Spleen (tissue), 11 donors: ENCODE data around the gene NPPC. TPM values are rescaled to one million over a fixed set of nuclear protein-coding genes. Genes with fewer than 3 reads are reported as not detected.

Experiments
- DNase-seq: peaks from one replicate; pipeline ENCODE4 v3.0.0-alpha.2; 2020
- H3K27ac ChIP-seq, 8 donors: fragments of 200-600 bp; sonication (generic) in 7 of 8; 1 replicate in 4 of 8; 2 replicates in 4 of 8; pipeline versions ENCODE4 v1.5.0 to v1.8.0; 2016 to 2021; ENCODE audit warnings: inconsistent platforms in 4 of 8, mild to moderate bottlenecking in 4 of 8, moderate library complexity in 1 of 8
- H3K27me3 ChIP-seq, 7 donors: fragments of 200-600 bp; sonication (generic) in 6 of 7; replicated peaks in 1 of 7; 1 replicate in 4 of 7; 2 replicates in 3 of 7; pipeline versions ENCODE4 v1.5.0 to v1.8.0; 2016 to 2021; ENCODE audit warnings: inconsistent platforms in 3 of 7, mild to moderate bottlenecking in 1 of 7
- H3K36me3 ChIP-seq, 6 donors: fragments of 200-600 bp; sonication (generic) in 5 of 6; 1 replicate in 4 of 6; 2 replicates in 2 of 6; pipeline versions ENCODE4 v1.5.0 to v1.8.0; 2016 to 2021; ENCODE audit warnings: inconsistent platforms in 2 of 6
- H3K4me1 ChIP-seq, 6 donors: fragments of 200-600 bp; sonication (generic) in 5 of 6; 1 replicate in 3 of 6; 2 replicates in 3 of 6; pipeline versions ENCODE4 v1.5.0 to v1.8.0; 2016 to 2021; ENCODE audit warnings: inconsistent platforms in 3 of 6
- H3K4me3 ChIP-seq, 8 donors: fragments of 200-600 bp; sonication (generic) in 7 of 8; 1 replicate in 4 of 8; 2 replicates in 4 of 8; pipeline versions ENCODE4 v1.5.0 to v1.8.0; 2016 to 2021; ENCODE audit warnings: inconsistent platforms in 4 of 8, mild to moderate bottlenecking in 4 of 8, moderate library complexity in 2 of 8
- H3K9me3 ChIP-seq, 8 donors: fragments of 200-600 bp; sonication (generic) in 7 of 8; 1 replicate in 4 of 8; 2 replicates in 4 of 8; pipeline versions ENCODE4 v1.5.0 to v1.8.0; 2016 to 2021; ENCODE audit warnings: inconsistent platforms in 4 of 8
- CTCF ChIP-seq, 11 experiments: fragments of 200-600 bp in 7 of 11; fragments of 450-650 bp in 4 of 11; sonication (generic) in 4 of 11; IDR thresholded peaks in 8 of 11; conservative IDR thresholded peaks in 3 of 11; 1 replicate in 7 of 11; 2 replicates in 4 of 11; pipeline versions ENCODE4 v1.4.0 to v1.8.0; 2016 to 2021; ENCODE audit warnings: antibody characterized with exemption in 11 of 11, inconsistent platforms in 4 of 11, mild to moderate bottlenecking in 1 of 11
- POLR2A ChIP-seq, 3 donors: fragments of 450-650 bp; IDR thresholded peaks; one replicate each; pipeline ENCODE4 v1.5.1; 2017; ENCODE audit warnings: antibody characterized with exemption in 3 of 3, mild to moderate bottlenecking in 1 of 3
- POLR2AphosphoS5 ChIP-seq, 3 donors: sonication (generic); formaldehyde crosslinking; IDR thresholded peaks; one replicate each; pipeline ENCODE4 v1.5.1; 2017; ENCODE audit warnings: antibody characterized with exemption in 3 of 3
- WGBS, 5 donors: extraction: QIAGEN DNeasy Blood & Tissue Kit in 3 of 5; methylation state at CpG; one replicate each; pipeline versions ENCODE4 v1.1.5 to v1.1.7; 2013 to 2018; 5-methylcytosine and 5-hydroxymethylcytosine counted together
- intact Hi-C: fragments of 100-400 bp; cut with DNase I; formaldehyde crosslinking; loops from one replicate; pipeline ENCODE4 v1.15.0; 2023; ENCODE audit warnings: low total_unique reads
- polyA plus RNA-seq, 3 donors: library from polyadenylated mRNA; stranded (reverse); fragments of 200-250 nt; gene quantifications; one replicate each; pipeline ENCODE4 v1.2.1, GENCODE V29; 2013
- total RNA-seq, 7 donors: library from RNA; depleted of rRNA in 3 of 7; stranded (reverse); fragments of >200 nt in 3 of 7; fragmentation: NEBNext Ultra II Directional in 4 of 7; extraction: Animal tissue kit (Norgen Biotek cat#: 25700) in 4 of 7; gene quantifications; one replicate each; pipeline versions ENCODE4 v1.1.0 to v1.2.1, GENCODE V29; 2016 to 2021
- donor health status: healthy with polysubstance abuse.
- donor health status: DM: no; HTN: no; CAD: no; lungs with moderate emphysema.
- donor health status: DM: no; HTN: no; CAD: no.
- donor health status: Bipolar disorder and iron deficiency.
- donor health status: healthy.
- donor health status: DM: no; HTN: no; CAD: no.
- donor health status: DM: yes; HTN: yes; CAD: no.

The NPPC gene
- total and polyA plus RNA-seq, 10 donors = 0.10 to 2.2 (median 0.84) TPM; not detected in 6

GRCh38 chr2:231909631-231910030, 16.6 kb downstream of the NPPC start:
- Histone ChIP-seq H3K27me3 (peaks cover 0 to 26% (median 0%) of the 10 kb centered on the region in 7 donors), H3K4me3 (no peak overlapping the region), H3K9me3 (no peaks in the 10 kb centered on the region), H3K4me1 (no peaks in the 10 kb centered on the region), H3K27ac (no peak overlapping the region), H3K36me3 (no peaks in the 10 kb centered on the region)
- no peak for TF ChIP-seq POLR2A (IDR thresholded peaks at IDR 0.05)
- TF ChIP-seq POLR2AphosphoS5 (IDR thresholded peaks at IDR 0.05) = no peak
- TF ChIP-seq CTCF (IDR thresholded peaks at IDR 0.05 in 8 of 11, conservative IDR thresholded peaks at IDR 0.05 in 3 of 11) = no peak
- no peak for DNase-seq
- 26 to 58% (median 33%) methylated on average over 5 of the region's 5 CpGs for WGBS, 5 donors
- intact Hi-C loops = loop anchor here (5.0 kb wide), 2 partner anchors 418 to 528 kb away; no protein-coding TSS in a partner anchor

DNA sequence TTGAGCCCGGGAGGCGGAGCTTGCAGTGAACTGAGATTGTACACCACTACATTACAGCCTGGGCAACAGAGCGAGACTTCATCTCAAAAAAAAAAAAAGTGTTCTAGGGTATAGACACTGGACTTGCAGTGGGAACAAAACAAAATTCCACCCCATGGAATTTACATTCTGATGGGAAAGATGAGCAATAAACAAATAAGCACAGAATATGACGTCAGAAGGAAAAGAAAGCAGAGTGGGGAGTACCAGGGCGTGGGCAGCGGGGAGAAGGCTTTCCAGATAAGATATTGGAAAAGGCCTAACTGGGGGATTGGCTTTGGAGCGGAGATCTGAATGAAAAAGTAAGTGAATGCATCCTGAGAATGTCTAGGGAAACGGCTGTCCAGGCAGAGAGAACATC, 17.6 kb downstream of the NPPC start:
- H3K27ac ChIP-seq = no peak overlapping the region
- WGBS, 5 donors = 84 to 98% (median 94%) methylated on average over 8 of the region's 8 CpGs
- TF ChIP-seq POLR2AphosphoS5 (IDR thresholded peaks at IDR 0.05) = no peak
- no peak for TF ChIP-seq POLR2A (IDR thresholded peaks at IDR 0.05)
- TF ChIP-seq CTCF (IDR thresholded peaks at IDR 0.05 in 8 of 11, conservative IDR thresholded peaks at IDR 0.05 in 3 of 11) = no peak
- H3K4me1 ChIP-seq = no peaks in the 10 kb centered on the region
- intact Hi-C loops = loop anchor here (5.0 kb wide), 2 partner anchors 419 to 529 kb away; no protein-coding TSS in a partner anchor
- no peaks in the 10 kb centered on the region for H3K9me3 ChIP-seq
- H3K27me3 ChIP-seq = peaks cover 0 to 23% (median 0%) of the 10 kb centered on the region in 7 donors
- H3K36me3 ChIP-seq = no peaks in the 10 kb centered on the region
- H3K4me3 ChIP-seq = no peak overlapping the region
- DNase-seq = no peak

DNA sequence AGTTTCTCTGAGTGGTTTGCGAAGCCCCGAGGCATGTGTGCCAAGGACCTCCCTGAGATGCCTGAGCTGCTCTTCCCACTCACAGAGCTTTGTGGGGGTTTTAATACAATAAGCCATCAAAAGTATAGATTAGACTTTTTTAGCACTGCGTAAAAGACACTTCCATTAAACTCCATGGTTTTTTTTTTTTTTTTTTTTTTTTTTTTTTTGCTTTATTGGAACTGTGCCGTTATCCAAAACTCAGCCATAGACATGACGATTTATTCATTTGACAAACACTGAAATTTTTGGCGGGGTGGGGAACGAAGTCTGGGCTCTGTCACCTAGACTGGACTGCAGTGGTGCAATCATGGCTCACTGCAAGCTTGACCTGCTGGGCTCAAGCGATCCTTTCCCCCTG, 18.4 kb downstream of the NPPC start:
- Histone ChIP-seq H3K36me3 (no peaks in the 10 kb centered on the region), H3K27me3 (peaks cover 0 to 21% (median 0%) of the 10 kb centered on the region in 7 donors), H3K27ac (no peak overlapping the region), H3K4me3 (no peak overlapping the region), H3K9me3 (no peaks in the 10 kb centered on the region), H3K4me1 (no peaks in the 10 kb centered on the region)
- DNase-seq = peak; percentile 34
- intact Hi-C loops = loop anchor here (5.0 kb wide), 2 partner anchors 420 to 530 kb away; no protein-coding TSS in a partner anchor
- no peak for TF ChIP-seq POLR2A (IDR thresholded peaks at IDR 0.05)
- TF ChIP-seq POLR2AphosphoS5 (IDR thresholded peaks at IDR 0.05) = no peak
- TF ChIP-seq CTCF (IDR thresholded peaks at IDR 0.05 in 8 of 11, conservative IDR thresholded peaks at IDR 0.05 in 3 of 11) = no peak
- 85 to 93% (median 92%) methylated on average over 8 of the region's 8 CpGs for WGBS, 5 donors

DNA sequence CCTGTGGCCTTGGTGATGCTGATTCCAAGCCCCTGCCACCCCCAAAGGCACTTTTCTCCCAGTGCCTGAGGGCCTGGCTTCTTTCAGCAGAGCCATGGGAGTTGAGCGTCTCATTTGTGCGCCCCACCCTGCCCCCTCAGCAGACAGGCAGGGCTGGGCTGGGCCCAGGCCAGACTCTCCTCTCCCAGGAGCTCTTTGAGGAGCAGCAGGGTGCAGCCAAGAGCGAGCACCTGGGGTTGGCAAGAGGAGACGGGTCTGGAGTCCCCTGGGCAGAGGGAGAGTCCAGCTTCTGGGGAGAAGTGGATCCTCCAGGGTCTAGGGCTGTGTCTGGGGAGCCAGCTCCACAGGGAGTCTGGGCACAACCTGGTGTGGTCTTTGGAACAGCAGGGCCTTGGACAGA, 21.2 kb downstream of the NPPC start:
- 80 to 99% (median 96%) methylated on average over 1 to 4 of the region's 4 CpGs for WGBS, 5 donors
- intact Hi-C loops = loop anchor here (5.0 kb wide), 2 partner anchors 422 to 532 kb away; no protein-coding TSS in a partner anchor

More for the DNA sequence above, 21.2 kb downstream of the NPPC start:
- no peak overlapping the region for H3K27ac ChIP-seq
- peak; percentile 56 for DNase-seq
- no peaks in the 10 kb centered on the region for H3K36me3 ChIP-seq
- H3K9me3 ChIP-seq = no peaks in the 10 kb centered on the region
- H3K27me3 ChIP-seq = peaks cover 0 to 28% (median 0%) of the 10 kb centered on the region in 7 donors
- no peaks in the 10 kb centered on the region for H3K4me1 ChIP-seq
- H3K4me3 ChIP-seq = no peak overlapping the region
- TF ChIP-seq POLR2AphosphoS5 (IDR thresholded peaks at IDR 0.05) = no peak
- TF ChIP-seq CTCF (IDR thresholded peaks at IDR 0.05 in 8 of 11, conservative IDR thresholded peaks at IDR 0.05 in 3 of 11) = peak in 1 of 11 experiments; percentile 1
- no peak for TF ChIP-seq POLR2A (IDR thresholded peaks at IDR 0.05)
